ENCODE data around the gene ADGRF5.
"Not testable (repeated sequence)": the region's sequence is repeated elsewhere in the genome, so short reads cannot be mapped to it uniquely, and the experiment has no call there.

- not testable (repeated sequence) for TF ChIP-seq SUZ12 (IDR thresholded peaks at IDR 0.05; ENCODE audit: extremely low read depth, insufficient read depth, insufficient read length); ZNF274 (IDR thresholded peaks at IDR 0.05; ENCODE audit: low read depth, low read length)
These were observed 86.7 kb downstream of the ADGRF5 start for GRCh38 chr6:46834991-46835390.
